Spleen (tissue), 11 donors: Measurements from ENCODE around the gene ZNF532. TPM values are rescaled to one million over a fixed set of nuclear protein-coding genes. Genes with fewer than 3 reads are reported as not detected.
A peak's percentile ranks its signal among the peaks of the same experiment; 100 is the strongest.

Source experiments
- DNase-seq: peaks from one replicate; pipeline ENCODE4 v3.0.0-alpha.2; 2020
- H3K27ac ChIP-seq, 8 donors: fragments of 200-600 bp; sonication (generic) in 7 of 8; 1 replicate in 4 of 8; 2 replicates in 4 of 8; pipeline versions ENCODE4 v1.5.0 to v1.8.0; 2016 to 2021; ENCODE audit warnings: inconsistent platforms in 4 of 8, mild to moderate bottlenecking in 4 of 8, moderate library complexity in 1 of 8
- H3K27me3 ChIP-seq, 7 donors: fragments of 200-600 bp; sonication (generic) in 6 of 7; replicated peaks in 1 of 7; 1 replicate in 4 of 7; 2 replicates in 3 of 7; pipeline versions ENCODE4 v1.5.0 to v1.8.0; 2016 to 2021; ENCODE audit warnings: inconsistent platforms in 3 of 7, mild to moderate bottlenecking in 1 of 7
- H3K36me3 ChIP-seq, 6 donors: fragments of 200-600 bp; sonication (generic) in 5 of 6; 1 replicate in 4 of 6; 2 replicates in 2 of 6; pipeline versions ENCODE4 v1.5.0 to v1.8.0; 2016 to 2021; ENCODE audit warnings: inconsistent platforms in 2 of 6
- H3K4me1 ChIP-seq, 6 donors: fragments of 200-600 bp; sonication (generic) in 5 of 6; 1 replicate in 3 of 6; 2 replicates in 3 of 6; pipeline versions ENCODE4 v1.5.0 to v1.8.0; 2016 to 2021; ENCODE audit warnings: inconsistent platforms in 3 of 6
- H3K4me3 ChIP-seq, 8 donors: fragments of 200-600 bp; sonication (generic) in 7 of 8; 1 replicate in 4 of 8; 2 replicates in 4 of 8; pipeline versions ENCODE4 v1.5.0 to v1.8.0; 2016 to 2021; ENCODE audit warnings: inconsistent platforms in 4 of 8, mild to moderate bottlenecking in 4 of 8, moderate library complexity in 2 of 8
- H3K9me3 ChIP-seq, 8 donors: fragments of 200-600 bp; sonication (generic) in 7 of 8; 1 replicate in 4 of 8; 2 replicates in 4 of 8; pipeline versions ENCODE4 v1.5.0 to v1.8.0; 2016 to 2021; ENCODE audit warnings: inconsistent platforms in 4 of 8
- POLR2A ChIP-seq, 3 donors: fragments of 450-650 bp; IDR thresholded peaks; one replicate each; pipeline ENCODE4 v1.5.1; 2017; ENCODE audit warnings: antibody characterized with exemption in 3 of 3, mild to moderate bottlenecking in 1 of 3
- POLR2AphosphoS5 ChIP-seq, 3 donors: sonication (generic); formaldehyde crosslinking; IDR thresholded peaks; one replicate each; pipeline ENCODE4 v1.5.1; 2017; ENCODE audit warnings: antibody characterized with exemption in 3 of 3
- WGBS, 5 donors: extraction: QIAGEN DNeasy Blood & Tissue Kit in 3 of 5; methylation state at CpG; one replicate each; pipeline versions ENCODE4 v1.1.5 to v1.1.7; 2013 to 2018; 5-methylcytosine and 5-hydroxymethylcytosine counted together
- intact Hi-C: fragments of 100-400 bp; cut with DNase I; formaldehyde crosslinking; loops from one replicate; pipeline ENCODE4 v1.15.0; 2023; ENCODE audit warnings: low total_unique reads
- polyA plus RNA-seq, 3 donors: library from polyadenylated mRNA; stranded (reverse); fragments of 200-250 nt; gene quantifications; one replicate each; pipeline ENCODE4 v1.2.1, GENCODE V29; 2013
- total RNA-seq, 7 donors: library from RNA; depleted of rRNA in 3 of 7; stranded (reverse); fragments of >200 nt in 3 of 7; fragmentation: NEBNext Ultra II Directional in 4 of 7; extraction: Animal tissue kit (Norgen Biotek cat#: 25700) in 4 of 7; gene quantifications; one replicate each; pipeline versions ENCODE4 v1.1.0 to v1.2.1, GENCODE V29; 2016 to 2021
- TF ChIP-seq, protein P1 (sequence below), 11 experiments: fragments of 200-600 bp in 7 of 11; fragments of 450-650 bp in 4 of 11; sonication (generic) in 4 of 11; IDR thresholded peaks in 8 of 11; conservative IDR thresholded peaks in 3 of 11; 1 replicate in 7 of 11; 2 replicates in 4 of 11; pipeline versions ENCODE4 v1.4.0 to v1.8.0; 2016 to 2021; ENCODE audit warnings: antibody characterized with exemption in 11 of 11, inconsistent platforms in 4 of 11, mild to moderate bottlenecking in 1 of 11
- donor health status: healthy with polysubstance abuse.
- donor health status: DM: no; HTN: no; CAD: no; lungs with moderate emphysema.
- donor health status: DM: no; HTN: no; CAD: no.
- donor health status: Bipolar disorder and iron deficiency.
- donor health status: healthy.
- donor health status: DM: no; HTN: no; CAD: no.
- donor health status: DM: yes; HTN: yes; CAD: no.

ZNF532 gene
- total and polyA plus RNA-seq, 10 donors, result 5.2 to 64.8 (median 42.4) TPM

DNA sequence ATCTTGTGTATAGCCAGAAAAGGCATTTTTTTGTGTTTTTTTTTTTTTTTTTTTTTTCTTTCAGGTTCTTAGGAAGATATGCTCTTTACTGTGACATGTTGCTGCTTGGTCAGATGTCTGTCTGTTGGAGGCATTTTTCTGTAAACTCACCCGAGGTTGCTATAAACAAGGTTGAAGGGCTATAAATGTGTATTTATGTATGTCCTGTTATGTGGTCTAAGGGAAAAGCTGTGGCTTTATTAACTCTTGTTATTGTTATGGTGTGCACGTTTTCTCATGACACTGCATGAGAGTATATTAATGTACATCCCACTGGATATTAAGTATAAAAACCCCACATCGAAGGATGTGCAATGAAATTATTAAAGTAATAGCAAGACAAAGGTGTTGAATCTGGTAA, 102.0 kb downstream of the ZNF532 start:
- 54 to 71% (median 65%) methylated on average over 3 of the region's 3 CpGs for WGBS, 5 donors
- H3K27ac ChIP-seq, result peak overlapping the region; percentile 68 to 88 (median 84)
- DNase-seq, result no peak
- intact Hi-C loops, result no loop called here
- H3K9me3 ChIP-seq, result no peaks in the 10 kb centered on the region
- peaks cover 0 to 18% (median 3%) of the 10 kb centered on the region in 6 donors for H3K36me3 ChIP-seq
- H3K4me1 ChIP-seq, result peaks cover 14 to 67% (median 40%) of the 10 kb centered on the region in 6 donors
- no peaks in the 10 kb centered on the region for H3K27me3 ChIP-seq
- H3K4me3 ChIP-seq, result no peak overlapping the region
- TF ChIP-seq, protein P1, sequence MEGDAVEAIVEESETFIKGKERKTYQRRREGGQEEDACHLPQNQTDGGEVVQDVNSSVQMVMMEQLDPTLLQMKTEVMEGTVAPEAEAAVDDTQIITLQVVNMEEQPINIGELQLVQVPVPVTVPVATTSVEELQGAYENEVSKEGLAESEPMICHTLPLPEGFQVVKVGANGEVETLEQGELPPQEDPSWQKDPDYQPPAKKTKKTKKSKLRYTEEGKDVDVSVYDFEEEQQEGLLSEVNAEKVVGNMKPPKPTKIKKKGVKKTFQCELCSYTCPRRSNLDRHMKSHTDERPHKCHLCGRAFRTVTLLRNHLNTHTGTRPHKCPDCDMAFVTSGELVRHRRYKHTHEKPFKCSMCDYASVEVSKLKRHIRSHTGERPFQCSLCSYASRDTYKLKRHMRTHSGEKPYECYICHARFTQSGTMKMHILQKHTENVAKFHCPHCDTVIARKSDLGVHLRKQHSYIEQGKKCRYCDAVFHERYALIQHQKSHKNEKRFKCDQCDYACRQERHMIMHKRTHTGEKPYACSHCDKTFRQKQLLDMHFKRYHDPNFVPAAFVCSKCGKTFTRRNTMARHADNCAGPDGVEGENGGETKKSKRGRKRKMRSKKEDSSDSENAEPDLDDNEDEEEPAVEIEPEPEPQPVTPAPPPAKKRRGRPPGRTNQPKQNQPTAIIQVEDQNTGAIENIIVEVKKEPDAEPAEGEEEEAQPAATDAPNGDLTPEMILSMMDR (IDR thresholded peaks at IDR 0.05 in 8 of 11, conservative IDR thresholded peaks at IDR 0.05 in 3 of 11), result no peak
- TF ChIP-seq POLR2A (IDR thresholded peaks at IDR 0.05) (no peak), POLR2AphosphoS5 (IDR thresholded peaks at IDR 0.05) (no peak)

DNA sequence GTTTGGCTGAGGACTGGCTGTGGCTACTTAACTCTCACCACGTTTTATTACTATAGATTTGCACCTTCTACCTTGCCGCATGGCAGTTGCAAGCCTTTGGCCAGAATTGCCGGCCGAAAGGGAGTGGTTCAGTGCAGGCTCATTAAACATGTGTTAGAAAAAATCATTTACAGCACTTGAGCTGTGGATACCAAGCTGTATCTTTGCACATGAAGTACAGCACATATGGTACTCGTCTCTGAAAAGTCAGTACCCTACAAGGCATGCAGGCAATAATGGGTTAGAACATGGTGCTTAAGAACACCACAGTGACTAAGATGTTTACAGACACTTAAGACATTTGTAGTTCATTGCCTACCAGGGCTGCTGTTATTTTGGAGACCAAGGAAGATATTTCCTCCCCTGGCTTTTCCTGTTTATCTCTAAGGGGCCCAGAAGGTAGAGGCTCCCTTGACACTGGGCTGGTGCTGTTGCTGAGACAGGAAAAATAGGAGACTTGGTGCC, 103.1 kb downstream of the ZNF532 start:
- 77 to 90% (median 85%) methylated on average over 5 of the region's 5 CpGs for WGBS, 5 donors
- Histone ChIP-seq H3K4me3 (no peak overlapping the region), H3K4me1 (peaks cover 14 to 78% (median 40%) of the 10 kb centered on the region in 6 donors), H3K27me3 (no peaks in the 10 kb centered on the region), H3K27ac (peak overlapping the region; percentile 68 to 88 (median 84)), H3K36me3 (peaks cover 0 to 18% (median 3%) of the 10 kb centered on the region in 6 donors), H3K9me3 (no peaks in the 10 kb centered on the region)
- TF ChIP-seq, protein P1 (IDR thresholded peaks at IDR 0.05 in 8 of 11, conservative IDR thresholded peaks at IDR 0.05 in 3 of 11), result no peak
- DNase-seq, result no peak
- intact Hi-C loops, result no loop called here

DNA sequence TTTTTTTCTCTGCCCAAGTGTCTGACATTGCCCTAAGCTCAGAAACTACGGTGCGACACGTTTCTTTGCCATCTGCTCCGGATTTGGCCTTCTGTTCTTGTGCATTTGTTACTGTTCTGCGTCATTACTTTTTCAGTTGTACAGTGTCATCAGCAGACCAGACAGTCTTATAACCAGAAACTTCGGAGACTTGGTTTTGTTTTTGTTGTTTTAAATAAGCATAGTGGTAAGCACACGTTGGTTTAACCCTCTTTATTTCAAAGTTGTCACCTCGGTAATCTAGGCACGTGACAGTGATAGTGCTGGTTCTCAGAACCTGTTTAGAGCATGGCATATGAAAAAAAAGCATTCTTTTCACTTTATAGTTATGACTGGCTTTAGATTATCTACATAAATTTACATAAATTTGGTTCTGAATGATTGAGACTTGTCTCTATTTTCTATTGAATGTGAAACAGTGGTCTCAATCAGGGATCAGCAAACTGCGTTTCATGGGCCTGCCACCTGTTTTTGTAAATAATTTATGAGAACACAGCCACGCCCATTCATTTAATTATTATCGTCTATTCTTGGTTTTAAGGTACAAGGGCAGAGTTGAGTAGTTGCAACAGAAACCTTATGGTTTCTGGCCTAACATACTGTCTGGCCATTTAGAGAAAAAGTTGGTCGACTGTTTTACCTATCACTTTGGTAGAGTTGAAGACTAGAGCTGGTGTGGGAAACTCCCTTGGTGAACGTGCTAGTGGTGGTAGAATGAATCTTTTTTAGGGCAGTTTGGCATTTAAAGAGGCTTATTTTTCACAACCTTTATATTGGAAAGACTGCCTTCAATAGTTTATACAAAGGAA, 106.5 kb downstream of the ZNF532 start:
- Histone ChIP-seq H3K36me3 (peaks cover 0 to 18% (median 3%) of the 10 kb centered on the region in 6 donors), H3K27ac (peak overlapping the region in 6 of 8 donors; percentile 10 to 78 (median 44)), H3K4me3 (no peak overlapping the region), H3K27me3 (no peaks in the 10 kb centered on the region), H3K9me3 (no peaks in the 10 kb centered on the region), H3K4me1 (peaks cover 20 to 63% (median 33%) of the 10 kb centered on the region in 6 donors)
- intact Hi-C loops, result no loop called here
- WGBS, 5 donors, result 76 to 91% (median 83%) methylated on average over 14 of the region's 14 CpGs
- no peak for DNase-seq
- TF ChIP-seq POLR2A (IDR thresholded peaks at IDR 0.05) (no peak), POLR2AphosphoS5 (IDR thresholded peaks at IDR 0.05) (no peak)
- TF ChIP-seq, protein P1 (IDR thresholded peaks at IDR 0.05 in 8 of 11, conservative IDR thresholded peaks at IDR 0.05 in 3 of 11), result no peak

DNA sequence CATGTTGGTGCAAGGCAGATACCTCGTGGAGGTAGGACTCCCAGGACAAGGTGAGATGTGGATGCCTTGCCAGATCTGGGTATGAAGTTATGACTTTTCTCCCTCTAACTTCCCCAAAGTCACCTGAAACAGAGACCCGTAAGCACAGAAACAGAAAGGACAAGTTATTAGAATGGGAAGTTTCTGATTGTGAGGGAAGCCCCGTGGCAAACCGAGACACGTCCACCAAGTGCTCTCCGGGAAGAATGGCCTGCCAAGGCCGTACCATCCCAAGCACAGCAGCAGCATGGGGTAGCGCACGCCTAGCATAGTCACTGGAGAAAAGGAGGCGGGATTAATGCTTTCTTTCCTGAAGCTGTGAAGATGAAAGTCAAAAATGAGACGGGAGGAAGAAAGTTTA, 110.6 kb downstream of the ZNF532 start:
- H3K9me3 ChIP-seq, result no peaks in the 10 kb centered on the region
- no peak for DNase-seq
- peak overlapping the region in 1 of 8 donors; percentile 44 for H3K4me3 ChIP-seq
- peak overlapping the region; percentile 23 to 82 (median 70) for H3K27ac ChIP-seq
- no peaks in the 10 kb centered on the region for H3K27me3 ChIP-seq
- peak in 1 of 3 donors; percentile 55 for TF ChIP-seq POLR2AphosphoS5 (IDR thresholded peaks at IDR 0.05)
- no peak for TF ChIP-seq POLR2A (IDR thresholded peaks at IDR 0.05)
- TF ChIP-seq, protein P1 (IDR thresholded peaks at IDR 0.05 in 8 of 11, conservative IDR thresholded peaks at IDR 0.05 in 3 of 11), result no peak
- H3K36me3 ChIP-seq, result peaks cover 0 to 15% (median 13%) of the 10 kb centered on the region in 6 donors
- H3K4me1 ChIP-seq, result peaks cover 13 to 46% (median 17%) of the 10 kb centered on the region in 6 donors
- WGBS, 5 donors, result 29 to 38% (median 34%) methylated on average over 11 of the region's 11 CpGs
- intact Hi-C loops, result no loop called here
